HepG2 (cell line): ENCODE results near the gene ADAM10. TPM values are rescaled to one million over a fixed set of nuclear protein-coding genes. Genes with fewer than 3 reads are reported as not detected.

Experiments used
- ATAC-seq: fragments of 200-7000 bp; cut with Tn5 transposase; 3 replicates; pipeline ENCODE4 v1.9.1; 2020; ENCODE audit warnings: mild to moderate bottlenecking, moderate library complexity
- BruUV-seq: library from RNA; stranded (reverse); fragments of 400-500 nt; replicated peaks from 2 replicates; lab custom pipeline; 2021; lab: Mats Ljungman, UMichigan
- CTCF ChIA-PET: fragments of 300-600 bp; formaldehyde crosslinking; extraction: SDS; loops from one replicate; lab custom pipeline; 2021; ENCODE audit warnings: low total read pairs, inconsistent platforms, low intra/inter-chr PET ratio; lab: Yijun Ruan, JAX
- POLR2A ChIA-PET: fragments of 350-600 bp; sonication (Branson Sonifier 250); formaldehyde crosslinking; loops from one replicate; lab custom pipeline; 2020; ENCODE audit warnings: antibody characterized with exemption, inconsistent platforms; lab: Yijun Ruan, JAX
- DNase-seq: peaks from one replicate; pipeline ENCODE4 v3.0.0-alpha.2; 2015; ENCODE audit warnings: low spot score
- FAIRE-seq: peaks from 3 replicates; lab custom pipeline; 2011; peaks lifted over from hg19 to GRCh38; lab: Jason Lieb, UNC
- H2AFZ ChIP-seq: one replicate; pipeline ENCODE4 v1.6.1; 2011; ENCODE audit warnings: low read length, inconsistent platforms
- H3K27ac ChIP-seq: fragments of 300-600 bp; 3 replicates; pipeline ENCODE4 v1.8.0; 2011; ENCODE audit warnings: mixed run types, mild to moderate bottlenecking, mixed read lengths, low read length, inconsistent platforms; ENCODE audit not compliant: insufficient read depth; ENCODE audit errors: extremely low read length
- H3K27me3 ChIP-seq, 2 experiments: fragments of 200-600 bp in 1 of 2; 2 replicates in 1 of 2; 3 replicates in 1 of 2; pipeline versions ENCODE4 v1.6.0 to v1.8.0; 2011; ENCODE audit warnings: low read length in 2 of 2, mild to moderate bottlenecking in 2 of 2, moderate library complexity in 2 of 2, inconsistent platforms in 1 of 2; ENCODE audit not compliant: insufficient read depth in 2 of 2, control insufficient read depth in 1 of 2
- H3K36me3 ChIP-seq, 2 experiments: fragments of 200-600 bp in 1 of 2; replicated peaks in 1 of 2; 2 replicates in 1 of 2; 3 replicates in 1 of 2; pipeline versions ENCODE4 v1.5.1 to v1.8.0; 2011; ENCODE audit warnings: low read length in 2 of 2, inconsistent platforms in 1 of 2; ENCODE audit not compliant: insufficient read depth in 2 of 2, control insufficient read depth in 1 of 2
- H3K4me1 ChIP-seq: 2 replicates; pipeline ENCODE4 v1.5.1; 2012; ENCODE audit warnings: low read length, inconsistent platforms; ENCODE audit not compliant: insufficient read depth
- H3K4me2 ChIP-seq: 2 replicates; pipeline ENCODE4 v1.6.0; 2011; ENCODE audit warnings: low read depth, low read length, inconsistent platforms
- H3K4me3 ChIP-seq, 3 experiments: fragments of 200-600 bp in 1 of 3; sonication (generic), shearing (Covaris generic) in 1 of 3; replicated peaks in 1 of 3; 2 replicates each; pipeline ENCODE4 v1.5.1; 2011 to 2016; ENCODE audit warnings: low read length in 3 of 3, inconsistent platforms in 2 of 3, low read depth in 2 of 3, mild to moderate bottlenecking in 2 of 3, control low read depth in 1 of 3, mixed read lengths in 1 of 3; ENCODE audit not compliant: insufficient read depth in 1 of 3
- H3K79me2 ChIP-seq: one replicate; pipeline ENCODE4 v1.6.1; 2011; ENCODE audit warnings: low read length, inconsistent platforms; ENCODE audit not compliant: insufficient read depth
- H3K9ac ChIP-seq: 2 replicates; pipeline ENCODE4 v1.6.0; 2011; ENCODE audit warnings: mild to moderate bottlenecking, low read depth, low read length, inconsistent platforms; ENCODE audit not compliant: insufficient read depth
- H3K9me3 ChIP-seq: 2 replicates; pipeline ENCODE4 v1.5.1; 2012; ENCODE audit warnings: mild to moderate bottlenecking, low read length
- H4K20me1 ChIP-seq: 2 replicates; pipeline ENCODE4 v1.6.0; 2011; ENCODE audit warnings: inconsistent platforms, mild to moderate bottlenecking, low read length, moderate library complexity; ENCODE audit not compliant: insufficient read depth
- DZIP1 ChIP-seq: sonication (generic); formaldehyde crosslinking; IDR thresholded peaks from 2 replicates; pipeline ENCODE4 v1.5.0; 2020; ENCODE audit warnings: mild to moderate bottlenecking, missing genetic modification reagents
- GABPB1 ChIP-seq: IDR thresholded peaks from 2 replicates; pipeline ENCODE4 v1.6.1; 2016; ENCODE audit warnings: mild to moderate bottlenecking, missing genetic modification reagents, moderate library complexity, missing compliant biosample characterization
- HNRNPK ChIP-seq: fragments of 200-400 bp; formaldehyde crosslinking; IDR thresholded peaks from 2 replicates; pipeline ENCODE4 v1.6.1; 2018; ENCODE audit warnings: low read length, low read depth, moderate library complexity, mild to moderate bottlenecking; ENCODE audit not compliant: poor library complexity, severe bottlenecking
- KDM5A ChIP-seq: fragments of 200-600 bp; sonication (generic); IDR thresholded peaks from 2 replicates; pipeline ENCODE4 v1.7.0; 2018; ENCODE audit warnings: antibody characterized with exemption, mild to moderate bottlenecking, low read length, borderline replicate concordance
- NFYB ChIP-seq: sonication (generic); formaldehyde crosslinking; IDR thresholded peaks from 2 replicates; pipeline ENCODE4 v1.4.0; 2020; ENCODE audit warnings: missing genetic modification reagents
- NRL ChIP-seq: sonication (generic); formaldehyde crosslinking; IDR thresholded peaks from 2 replicates; pipeline ENCODE4 v1.5.0; 2020; ENCODE audit warnings: missing genetic modification reagents, mild to moderate bottlenecking, moderate library complexity, borderline replicate concordance
- RELA ChIP-seq: sonication (generic); formaldehyde crosslinking; IDR thresholded peaks from 2 replicates; pipeline ENCODE4 v1.4.0; 2020; ENCODE audit warnings: missing genetic modification reagents
- SIN3A ChIP-seq: IDR thresholded peaks from 2 replicates; pipeline ENCODE4 v1.6.1; 2011; ENCODE audit warnings: low read depth, mild to moderate bottlenecking, control low read depth, low read length, borderline replicate concordance
- TOPORS ChIP-seq: sonication (generic); formaldehyde crosslinking; IDR thresholded peaks from 2 replicates; pipeline ENCODE4 v1.8.0; 2023; ENCODE audit warnings: mild to moderate bottlenecking, missing genetic modification reagents
- ZNF430 ChIP-seq: sonication (generic); formaldehyde crosslinking; IDR thresholded peaks from 2 replicates; pipeline ENCODE4 v1.9.0; 2021; ENCODE audit warnings: mild to moderate bottlenecking, missing genetic modification reagents
- ZNF431 ChIP-seq: sonication (generic); formaldehyde crosslinking; IDR thresholded peaks from 2 replicates; pipeline ENCODE4 v1.9.0; 2022; ENCODE audit warnings: missing genetic modification reagents, low read depth, mild to moderate bottlenecking, borderline replicate concordance
- ZNF513 ChIP-seq: sonication (generic); formaldehyde crosslinking; conservative IDR thresholded peaks from 2 replicates; pipeline ENCODE4 v1.5.0; 2020; ENCODE audit warnings: missing genetic modification reagents
- ZNF556 ChIP-seq: sonication (generic); formaldehyde crosslinking; IDR thresholded peaks from 2 replicates; pipeline ENCODE4 v1.4.0; 2020; ENCODE audit warnings: mild to moderate bottlenecking, missing genetic modification reagents, borderline replicate concordance
- ZNF558 ChIP-seq: sonication (generic); formaldehyde crosslinking; IDR thresholded peaks from 2 replicates; pipeline ENCODE4 v1.9.0; 2022; ENCODE audit warnings: mild to moderate bottlenecking, missing genetic modification reagents, borderline replicate concordance
- ZNF589 ChIP-seq: sonication (generic); formaldehyde crosslinking; conservative IDR thresholded peaks from 2 replicates; pipeline ENCODE4 v1.8.0; 2022; ENCODE audit warnings: mild to moderate bottlenecking, moderate library complexity, missing genetic modification reagents
- ZNF639 ChIP-seq: conservative IDR thresholded peaks from 2 replicates; pipeline ENCODE4 v1.6.1; 2018; ENCODE audit warnings: missing genetic modification reagents
- ZNF740 ChIP-seq: sonication (generic); formaldehyde crosslinking; IDR thresholded peaks from 2 replicates; pipeline ENCODE4 v1.4.0; 2020; ENCODE audit warnings: missing genetic modification reagents
- WGBS: methylation state at CpG from one replicate; pipeline ENCODE4 v1.1.6; 2017; ENCODE audit warnings: low lambda C conversion rate; 5-methylcytosine and 5-hydroxymethylcytosine counted together
- in situ Hi-C: cut with HindIII; loops from 2 replicates; pipeline ENCODE4 v1.10.0; 2017; ENCODE audit warnings: low pct_unique_long_range_greater_than_20kb; ENCODE audit not compliant: extremely low pct_ligation_motif_present
- intact Hi-C: fragments of 100-400 bp; cut with micrococcal nuclease; formaldehyde crosslinking; loops from one replicate; pipeline ENCODE4 v1.10.0; 2022; ENCODE audit not compliant: unreplicated experiment
- polyA plus RNA-seq, 8 experiments: library from polyadenylated mRNA; depleted of rRNA in 3 of 8; stranded (reverse) in 7 of 8; unstranded in 1 of 8; fragments of >200 nt; fragmentation: Illumina TruSeq in 4 of 8; extraction: Trizol in 4 of 8; gene quantifications; 2 replicates each; pipeline versions ENCODE4 v1.2.1 to v1.2.3, GENCODE V29; 2011 to 2016; ENCODE audit warnings: low read depth in 4 of 8, missing spikeins in 1 of 8, mixed read lengths in 1 of 8; ENCODE audit not compliant: insufficient read depth in 1 of 8
- total RNA-seq, 5 experiments: library from RNA; depleted of rRNA; stranded (reverse); fragments of >200 nt; fragmentation: Illumina TruSeq; extraction: Trizol; gene quantifications; 2 replicates each; pipeline ENCODE4 v1.2.3, GENCODE V29; 2016; ENCODE audit warnings: low read depth in 1 of 5

The ADAM10 gene
- total and polyA plus RNA-seq, 2 of the 13 experiments (the other 11 are each of a cell fraction or from before 2014, with no cell fraction given): 92.7 to 125 TPM

- TF ChIP-seq DZIP1 (no peak), TOPORS (CRISPR knock-in tag) (0 out of 2 replicates have a peak, but pooled peaks have one; percentile 19)
These were observed at the start of gene ADAM10 (continued) for GRCh38 chr15:58749532-58750337.

- Histone ChIP-seq H2AFZ (no peak overlapping the region), H3K79me2 (peaks cover 7% of the 10 kb centered on the region), H3K9ac (no peak overlapping the region), H3K4me3 (no peak overlapping the region), H3K36me3 (peaks cover 1 to 4% of the 10 kb centered on the region in 2 experiments; a peak in 3 of 5 replicates), H3K27me3 (no peaks in the 10 kb centered on the region), H3K4me1 (peaks cover 18% of the 10 kb centered on the region), H3K27ac (no peak overlapping the region), H4K20me1 (no peaks in the 10 kb centered on the region), H3K4me2 (no peak overlapping the region), H3K9me3 (no peaks in the 10 kb centered on the region)
- BruUV-seq: no TSS peak
- ChIA-PET POLR2A (no interaction called here), CTCF (no interaction called here)
- intact Hi-C loops (no loop called here), in situ Hi-C loops (no loop called here)
- ATAC-seq (no peak), DNase-seq (no peak), FAIRE-seq (no peak)
- 94% methylated on average over 3 of the region's 3 CpGs for WGBS
- TF ChIP-seq ZNF430 (CRISPR knock-in tag): no peak
- TF ChIP-seq ZNF556: no peak
- no peak for TF ChIP-seq NRL
- TF ChIP-seq SIN3A: no peak
- no peak for TF ChIP-seq HNRNPK
- no peak for TF ChIP-seq ZNF558 (CRISPR knock-in tag)
- TF ChIP-seq ZNF740 (CRISPR knock-in tag): no peak
- TF ChIP-seq ZNF639 (CRISPR knock-in tag): no peak
- no peak for TF ChIP-seq KDM5A
- no peak for TF ChIP-seq ZNF513 (CRISPR knock-in tag)
- TF ChIP-seq RELA (CRISPR knock-in tag): no peak
- TF ChIP-seq ZNF589 (CRISPR knock-in tag): no peak
- no peak for TF ChIP-seq GABPB1 (CRISPR knock-in tag)
- no peak for TF ChIP-seq NFYB (CRISPR knock-in tag)
- TF ChIP-seq ZNF431 (CRISPR knock-in tag): no peak
These were observed 48.0 kb upstream of the ADAM10 start for GRCh38 chr15:58797505-58797904.
